Measurements from ENCODE around the gene ARL3. TPM values are rescaled to one million over a fixed set of nuclear protein-coding genes. Genes with fewer than 3 reads are reported as not detected.
"Not testable (repeated sequence)": the region's sequence is repeated elsewhere in the genome, so short reads cannot be mapped to it uniquely, and the experiment has no call there.

The ARL3 gene, protein sequence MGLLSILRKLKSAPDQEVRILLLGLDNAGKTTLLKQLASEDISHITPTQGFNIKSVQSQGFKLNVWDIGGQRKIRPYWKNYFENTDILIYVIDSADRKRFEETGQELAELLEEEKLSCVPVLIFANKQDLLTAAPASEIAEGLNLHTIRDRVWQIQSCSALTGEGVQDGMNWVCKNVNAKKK
- total RNA-seq = 10 to 100 TPM; 10.1 to 11.1 TPM

DNA sequence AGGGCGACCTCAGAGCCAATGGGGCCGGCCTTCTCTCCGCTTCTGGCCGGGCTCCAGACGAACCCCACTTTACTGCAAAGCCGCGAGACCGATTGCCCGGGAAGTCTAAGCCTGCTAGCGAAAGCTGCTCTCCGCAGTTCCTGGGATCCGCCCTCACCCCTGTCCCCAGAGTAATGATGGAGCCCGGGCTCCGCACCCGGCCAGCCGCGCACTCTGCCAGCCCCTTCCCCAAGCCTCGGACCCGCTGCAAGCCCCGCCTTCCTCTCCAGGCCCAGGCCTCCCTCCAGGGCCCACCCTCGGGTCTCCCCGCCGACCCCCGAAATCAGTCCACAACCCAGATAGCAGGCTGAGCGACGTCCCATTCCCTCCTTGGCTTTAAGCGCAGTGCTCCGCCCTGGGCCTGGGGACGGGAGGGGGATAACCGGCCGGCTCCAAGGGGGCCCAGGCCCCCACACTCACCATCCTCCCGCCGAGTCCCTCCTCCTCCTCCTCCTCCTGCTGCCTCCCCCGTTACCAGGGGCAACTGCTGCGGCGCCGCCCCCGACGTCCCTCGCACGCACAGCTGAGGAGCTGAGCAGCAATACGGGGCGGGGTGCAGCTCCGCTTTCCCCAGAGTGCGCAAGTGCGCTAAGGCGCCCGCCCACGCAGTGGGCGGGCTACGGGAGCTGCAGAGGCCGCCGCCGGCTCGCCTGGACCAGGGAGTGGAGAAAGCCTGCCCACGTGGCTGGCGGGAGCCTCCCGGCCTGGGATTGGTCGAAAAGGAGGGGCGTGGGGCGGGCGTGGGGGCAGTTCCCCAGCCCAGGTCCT, at the start of gene ARL3:
Gene ARL3, minus strand, starts transcription at position 584 of the 807 bp plus-strand sequence. Its CDS starts 122 bp downstream, at position 462.
- Mint-ChIP-seq H3K27me3 (no peaks in the 10 kb centered on the region), H3K9me3 (no peaks in the 10 kb centered on the region), H3K4me3 (peak within 1 kb of the TSS; percentile 84), H3K27ac (peak within 1 kb of the TSS; percentile 85), H3K36me3 (peaks cover 20% of the 10 kb centered on the region), H3K4me1 (ENCODE audit: low read depth) (peaks cover 63% of the 10 kb centered on the region)
- ChIA-PET POLR2A (interaction anchor here (0.6 to 6.4 kb wide), 15 partner anchors 12 to 896 kb away, joined by 3 to 53 read pairs (median 5); partner anchors contain the start of genes CNNM2, OGA, TRIM8 and WBP1L), CTCF (interaction anchor here (0.6 to 3.3 kb wide), 16 partner anchors 8 to 209 kb away, joined by 3 to 27 read pairs (median 4); partner anchors contain the start of genes TRIM8 and WBP1L)
- intact Hi-C loops (cut with micrococcal nuclease) = loop anchor here (1.0 to 5.0 kb wide), 6 partner anchors 29 to 282 kb away; partner anchors contain the start of genes ACTR1A, CUEDC2 and WBP1L
- DNase-seq = peak; percentile 99

GRCh38 chr10:102763037-102763607, 48.9 kb upstream of the ARL3 start:
- POLR2A ChIA-PET = no interaction called here
- Mint-ChIP-seq H3K4me3 (no peak overlapping the region), H3K27ac (no peak overlapping the region), H3K36me3 (peaks cover 17% of the 10 kb centered on the region), H3K4me1 (ENCODE audit: low read depth) (peaks cover 35% of the 10 kb centered on the region), H3K27me3 (no peaks in the 10 kb centered on the region), H3K9me3 (no peaks in the 10 kb centered on the region)
- DNase-seq = no peak
- intact Hi-C loops (cut with micrococcal nuclease) = no loop called here
- CTCF ChIA-PET = interaction anchor here (1.0 kb wide), 1 partner anchor 10 kb away, joined by 4 read pairs; no protein-coding TSS in a partner anchor

DNA sequence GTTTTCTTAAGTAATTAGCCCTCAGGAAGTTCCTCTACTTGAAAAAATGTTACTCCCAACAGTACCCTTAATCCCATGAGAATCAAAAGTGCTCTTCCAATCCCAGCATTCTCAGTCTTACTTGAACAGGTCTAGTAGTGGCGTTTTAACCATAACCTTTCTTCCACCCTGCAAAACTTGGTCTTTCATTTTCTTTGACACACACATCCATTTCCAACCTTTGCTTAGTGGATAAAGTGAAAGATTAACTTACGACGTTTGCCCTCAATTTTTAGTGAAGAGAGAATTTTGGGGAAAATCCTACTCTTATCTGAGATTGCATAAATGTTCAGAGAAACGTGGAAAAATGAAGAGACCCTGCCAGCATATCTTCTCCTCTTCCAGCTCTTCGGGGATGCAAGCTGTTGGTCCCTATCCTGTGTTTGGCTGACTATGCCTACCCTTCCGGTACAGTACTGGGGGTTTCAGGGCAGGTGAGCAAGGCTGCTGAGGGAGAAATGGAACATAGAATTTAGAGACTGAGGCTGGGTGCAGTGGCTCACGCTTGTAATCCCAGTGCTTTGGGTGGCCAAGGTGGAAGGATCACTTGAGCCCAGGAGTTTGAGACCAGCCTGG, 48.3 kb upstream of the ARL3 start:
- CTCF ChIA-PET = no interaction called here
- intact Hi-C loops (cut with micrococcal nuclease) = no loop called here
- no peak overlapping the region for H3K4me3 Mint-ChIP-seq
- peaks cover 17% of the 10 kb centered on the region for H3K36me3 Mint-ChIP-seq
- H3K4me1 Mint-ChIP-seq (ENCODE audit: low read depth) = peaks cover 32% of the 10 kb centered on the region
- no peak overlapping the region for H3K27ac Mint-ChIP-seq
- no peaks in the 10 kb centered on the region for H3K9me3 Mint-ChIP-seq
- DNase-seq = no peak
- H3K27me3 Mint-ChIP-seq = no peaks in the 10 kb centered on the region
- POLR2A ChIA-PET = no interaction called here

GRCh38 chr10:102761981-102762380, 47.8 kb upstream of the ARL3 start:
- Mint-ChIP-seq H3K4me1 (ENCODE audit: low read depth) (peaks cover 30% of the 10 kb centered on the region), H3K27me3 (no peaks in the 10 kb centered on the region), H3K36me3 (peaks cover 17% of the 10 kb centered on the region), H3K27ac (no peak overlapping the region), H3K9me3 (no peaks in the 10 kb centered on the region), H3K4me3 (no peak overlapping the region)
- ChIA-PET CTCF (no interaction called here), POLR2A (no interaction called here)
- no peak for DNase-seq
- intact Hi-C loops (cut with micrococcal nuclease) = no loop called here

- POLR2A ChIA-PET = no interaction called here
- H3K9me3 Mint-ChIP-seq = no peaks in the 10 kb centered on the region
- DNase-seq = no peak
- H3K4me1 Mint-ChIP-seq (ENCODE audit: low read depth) = peaks cover 25% of the 10 kb centered on the region
- H3K36me3 Mint-ChIP-seq = peaks cover 12% of the 10 kb centered on the region
- intact Hi-C loops (cut with micrococcal nuclease) = no loop called here
- H3K27me3 Mint-ChIP-seq = no peaks in the 10 kb centered on the region
- CTCF ChIA-PET = no interaction called here
- H3K27ac Mint-ChIP-seq = no peak overlapping the region
- no peak overlapping the region for H3K4me3 Mint-ChIP-seq
Observed at GRCh38 chr10:102759497-102760210, 45.5 kb upstream of the ARL3 start.

DNA sequence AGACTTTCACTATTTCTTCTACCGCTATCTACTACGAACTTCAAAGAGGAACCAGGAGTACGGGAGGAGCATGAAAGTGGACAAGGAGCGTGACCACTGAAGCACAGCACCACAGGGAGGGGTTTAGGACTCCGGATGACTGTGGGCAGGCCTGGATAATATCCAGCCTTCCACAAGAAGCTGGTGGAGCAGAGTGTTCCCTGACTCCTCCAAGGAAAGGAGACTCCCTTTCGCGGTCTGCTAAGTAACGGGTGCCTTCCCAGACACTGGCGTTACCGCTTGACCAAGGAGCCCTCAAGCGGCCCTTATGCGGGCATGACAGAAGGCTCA, 44.7 kb upstream of the ARL3 start:
- H3K9me3 Mint-ChIP-seq; intact Hi-C loops (cut with micrococcal nuclease); H3K4me3 Mint-ChIP-seq; POLR2A ChIA-PET; H3K27me3 Mint-ChIP-seq; CTCF ChIA-PET; DNase-seq: not testable (repeated sequence)
- H3K4me1 Mint-ChIP-seq (ENCODE audit: low read depth) = peaks cover 19% of the 10 kb centered on the region
- peaks cover 10% of the 10 kb centered on the region for H3K36me3 Mint-ChIP-seq
- peak overlapping the region; percentile 1 for H3K27ac Mint-ChIP-seq

- H3K27me3 Mint-ChIP-seq = no peaks in the 10 kb centered on the region
- H3K9me3 Mint-ChIP-seq = no peaks in the 10 kb centered on the region
- no peak overlapping the region for H3K4me3 Mint-ChIP-seq
- peak overlapping the region; percentile 1 for H3K27ac Mint-ChIP-seq
- H3K36me3 Mint-ChIP-seq = peaks cover 8% of the 10 kb centered on the region
- ChIA-PET POLR2A (no interaction called here), CTCF (no interaction called here)
- H3K4me1 Mint-ChIP-seq (ENCODE audit: low read depth) = peaks cover 22% of the 10 kb centered on the region
- DNase-seq = no peak
- intact Hi-C loops (cut with micrococcal nuclease) = no loop called here
Observed at GRCh38 chr10:102758240-102758932, 44.2 kb upstream of the ARL3 start.

DNA sequence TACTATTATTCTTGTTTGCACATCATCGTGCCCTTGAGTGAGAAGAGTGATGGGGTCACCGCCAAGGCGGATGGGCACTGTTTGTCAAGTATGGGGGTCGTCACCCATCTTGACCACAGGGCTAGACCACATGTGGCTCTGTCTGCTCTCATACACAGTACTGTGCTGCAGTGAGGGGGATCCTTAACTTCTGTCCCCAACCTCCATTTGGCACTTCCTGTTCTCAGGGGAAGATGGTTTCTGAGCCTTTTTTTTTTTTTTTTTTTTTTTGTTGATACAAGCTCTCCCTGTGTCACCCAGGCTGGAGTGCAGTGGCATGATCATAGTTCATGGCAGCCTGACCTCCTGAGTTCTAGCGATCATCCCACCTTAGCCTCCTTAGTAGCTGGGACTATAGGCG, 43.1 kb upstream of the ARL3 start:
- Mint-ChIP-seq H3K27me3 (no peaks in the 10 kb centered on the region), H3K4me1 (ENCODE audit: low read depth) (peaks cover 30% of the 10 kb centered on the region), H3K27ac (no peak overlapping the region), H3K36me3 (peaks cover 3% of the 10 kb centered on the region), H3K4me3 (no peak overlapping the region), H3K9me3 (no peaks in the 10 kb centered on the region)
- intact Hi-C loops (cut with micrococcal nuclease) = no loop called here
- ChIA-PET POLR2A (interaction anchor here (1.3 kb wide), 1 partner anchor 43 kb away, joined by 3 read pairs; the partner anchor contains the start of genes ARL3 and SFXN2), CTCF (no interaction called here)
- DNase-seq = no peak

DNA sequence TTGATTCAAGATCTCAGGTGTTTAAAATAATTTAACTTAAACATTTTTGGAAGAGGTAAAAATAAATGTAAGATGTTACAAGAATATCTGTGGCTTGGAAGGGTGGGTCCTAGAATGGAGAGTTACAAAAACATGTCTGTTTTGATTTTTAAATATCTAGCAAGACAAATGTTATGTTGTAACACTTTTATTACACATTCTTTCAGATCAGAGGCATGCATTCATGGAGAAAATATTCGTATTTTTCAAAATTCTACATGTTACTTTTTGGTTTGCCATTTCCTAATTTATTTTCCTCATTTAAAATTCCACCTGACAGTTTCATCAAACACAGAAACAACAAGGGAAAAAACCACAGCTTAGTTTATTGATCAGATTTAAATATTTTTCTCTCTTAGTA, 39.5 kb upstream of the ARL3 start:
- no peaks in the 10 kb centered on the region for H3K36me3 Mint-ChIP-seq
- intact Hi-C loops (cut with micrococcal nuclease) = no loop called here
- H3K9me3 Mint-ChIP-seq = no peaks in the 10 kb centered on the region
- H3K27me3 Mint-ChIP-seq = no peaks in the 10 kb centered on the region
- CTCF ChIA-PET = interaction anchor here (0.6 to 2.6 kb wide), 14 partner anchors 9 to 496 kb away, joined by 3 to 12 read pairs (median 4); partner anchors contain the start of genes ARL3, SFXN2 and WBP1L
- no peak overlapping the region for H3K27ac Mint-ChIP-seq
- POLR2A ChIA-PET = no interaction called here
- H3K4me1 Mint-ChIP-seq (ENCODE audit: low read depth) = peaks cover 42% of the 10 kb centered on the region
- H3K4me3 Mint-ChIP-seq = no peak overlapping the region
- DNase-seq = no peak

GRCh38 chr10:102752934-102753664, 38.9 kb upstream of the ARL3 start:
- H3K4me3 Mint-ChIP-seq = no peak overlapping the region
- intact Hi-C loops (cut with micrococcal nuclease) = no loop called here
- no peaks in the 10 kb centered on the region for H3K9me3 Mint-ChIP-seq
- no peaks in the 10 kb centered on the region for H3K36me3 Mint-ChIP-seq
- peak; percentile 25 for DNase-seq
- no peaks in the 10 kb centered on the region for H3K27me3 Mint-ChIP-seq
- POLR2A ChIA-PET = no interaction called here
- CTCF ChIA-PET = interaction anchor here (0.6 to 2.6 kb wide), 17 partner anchors 9 to 497 kb away, joined by 3 to 12 read pairs (median 3); partner anchors contain the start of genes ARL3, SFXN2 and WBP1L
- H3K4me1 Mint-ChIP-seq (ENCODE audit: low read depth) = peaks cover 41% of the 10 kb centered on the region
- H3K27ac Mint-ChIP-seq = no peak overlapping the region
